ENCODE results near the gene KIF7. TPM values are rescaled to one million over a fixed set of nuclear protein-coding genes. Genes with fewer than 3 reads are reported as not detected.

KIF7 gene
- total and polyA plus RNA-seq, 2 of the 8 experiments (the other 6 are each of a cell fraction or from before 2014, with no cell fraction given): 4.9 to 14.0 TPM

GRCh38 chr15:89615135-89615534 lies 40.1 kb downstream of the KIF7 start (continued):
- TF ChIP-seq CBX8 (IDR thresholded peaks at IDR 0.05; ENCODE audit: borderline replicate concordance, low read depth, low read length) (no peak), FOSL1 (IDR thresholded peaks at IDR 0.05; ENCODE audit: insufficient read depth, low read depth, low read length) (no peak), SIN3A (conservative IDR thresholded peaks at IDR 0.05 in 1 of 2, IDR thresholded peaks at IDR 0.05 in 1 of 2; ENCODE audit: low read depth in 1 of 2, low read length in 2 of 2) (no peak), SP2 (IDR thresholded peaks at IDR 0.05; ENCODE audit: low read length) (no peak)
